Measurements from ENCODE around the gene EP400. TPM values are rescaled to one million over a fixed set of nuclear protein-coding genes. Genes with fewer than 3 reads are reported as not detected.

Gene EP400
- total and polyA plus RNA-seq, 9 of the 15 experiments (the other 6 are each of a cell fraction or from before 2014, with no cell fraction given) = 4.5 to 58.0 (median 7.0) TPM

DNA sequence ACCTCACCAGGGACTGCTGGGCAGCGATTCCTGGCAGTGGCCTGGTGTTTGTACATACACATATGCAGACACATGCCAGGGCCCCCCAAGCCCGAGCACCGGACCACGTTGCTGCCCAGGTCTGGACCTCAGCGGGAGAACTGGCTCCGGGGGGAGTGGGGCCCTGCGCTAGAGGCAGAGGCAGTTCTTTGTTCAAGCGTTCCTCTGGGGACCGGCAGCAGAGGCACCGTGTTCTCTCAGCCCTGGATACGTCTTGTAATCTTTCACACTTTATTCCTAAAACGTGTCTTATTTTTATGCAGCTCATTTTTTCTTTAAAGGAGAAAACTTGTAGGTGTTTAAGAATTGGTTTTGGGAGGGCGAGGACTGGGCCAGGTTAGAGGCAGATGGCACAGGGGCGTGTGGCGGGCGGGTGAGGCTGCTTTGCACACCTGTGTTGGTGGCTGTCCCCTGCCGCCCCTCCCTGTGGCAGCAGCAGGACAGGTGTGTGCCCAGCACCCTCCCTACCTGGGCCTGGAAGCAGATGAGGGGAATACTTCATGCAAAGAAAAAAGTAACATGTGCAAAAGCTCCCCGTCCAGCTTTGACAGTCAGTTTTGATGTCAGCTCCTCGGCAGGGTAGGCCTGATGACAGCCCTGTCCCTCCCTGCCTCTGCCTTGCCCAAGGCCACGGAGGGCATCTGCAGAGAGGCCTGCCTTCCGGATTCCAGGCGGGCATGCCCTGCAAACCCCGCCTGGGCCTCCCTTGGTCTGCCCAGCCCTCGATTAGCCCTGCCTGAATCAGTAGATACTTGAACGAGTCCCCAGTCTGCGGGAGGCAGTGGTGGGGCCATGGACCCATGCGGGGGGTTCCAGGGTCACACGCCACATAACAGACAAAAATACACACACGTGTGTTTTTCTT, 27.6 kb upstream of the EP400 start:
- Histone ChIP-seq H3K27me3 (ENCODE audit: control insufficient read depth in 2 of 2, insufficient read depth in 2 of 2, low read length in 2 of 2) (no peaks in the 10 kb centered on the region), H3K4me2 (ENCODE audit: insufficient read depth, low read length) (no peak overlapping the region), H3K9ac (ENCODE audit: insufficient read depth in 1 of 2, low read depth in 2 of 2, low read length in 2 of 2) (no peak overlapping the region), H3K9me1 (ENCODE audit: control insufficient read depth, insufficient read depth, low read length) (no peaks in the 10 kb centered on the region), H4K20me1 (replicated peaks; ENCODE audit: control insufficient read depth, insufficient read depth, low read length) (no peaks in the 10 kb centered on the region), H3K4me3 (no peak overlapping the region), H2AFZ (ENCODE audit: low read depth, low read length) (no peak overlapping the region), H3K9me3 (replicated peaks; ENCODE audit: control insufficient read depth, insufficient read depth, low read depth, low read length) (no peaks in the 10 kb centered on the region), H3K4me1 (replicated peaks in 1 of 2; ENCODE audit: control insufficient read depth in 2 of 2, insufficient read depth in 2 of 2, low read length in 2 of 2) (peaks cover 0 to 13% of the 10 kb centered on the region in 2 experiments; a peak in 2 of 5 replicates), H3K27ac (ENCODE audit: extremely low read depth, low read depth, low read length) (no peak overlapping the region), H3K36me3 (ENCODE audit: control insufficient read depth, insufficient read depth, low read length) (peaks cover 4% of the 10 kb centered on the region; the same call in 1 of the 3 replicates), H3K79me2 (ENCODE audit: control insufficient read depth, insufficient read depth, low read length) (no peaks in the 10 kb centered on the region)
- CTCF ChIA-PET (ENCODE audit: low intra/inter-chr PET ratio) = no interaction called here
- ATAC-seq = peak; percentile 10; the same call in 1 of the 3 replicates
- no peak for DNase-seq (ENCODE audit: extremely low read depth in 1 of 4, low spot score in 3 of 4)
- in situ Hi-C loops (cut with MboI) (no loop called here), intact Hi-C loops (cut with micrococcal nuclease) (no loop called here)
- no peak for FAIRE-seq
- BruUV-seq (replicated peaks) = TSS peak; percentile 58
- TF ChIP-seq POLR2AphosphoS2 (IDR thresholded peaks at IDR 0.05; ENCODE audit: low read length) = peak; percentile 31; the same call in 1 of the 2 replicates
- TF ChIP-seq CHCHD3 (CRISPR knock-in tag; IDR thresholded peaks at IDR 0.05) = no peak
- TF ChIP-seq POLR2G (IDR thresholded peaks at IDR 0.05; ENCODE audit: low read depth, low read length) = peak; percentile 31; the same call in 1 of the 2 replicates
- no peak for TF ChIP-seq MECOM (CRISPR knock-in tag; IDR thresholded peaks at IDR 0.05)
- 75% methylated on average over 24 of the region's 29 CpGs for WGBS (ENCODE audit: insufficient coverage, low coverage, missing lambda C conversion rate)
- POLR2A ChIA-PET = interaction anchor here (0.6 to 2.6 kb wide), 5 partner anchors 11 to 581 kb away, joined by 3 to 9 read pairs (median 5); no protein-coding TSS in a partner anchor

DNA sequence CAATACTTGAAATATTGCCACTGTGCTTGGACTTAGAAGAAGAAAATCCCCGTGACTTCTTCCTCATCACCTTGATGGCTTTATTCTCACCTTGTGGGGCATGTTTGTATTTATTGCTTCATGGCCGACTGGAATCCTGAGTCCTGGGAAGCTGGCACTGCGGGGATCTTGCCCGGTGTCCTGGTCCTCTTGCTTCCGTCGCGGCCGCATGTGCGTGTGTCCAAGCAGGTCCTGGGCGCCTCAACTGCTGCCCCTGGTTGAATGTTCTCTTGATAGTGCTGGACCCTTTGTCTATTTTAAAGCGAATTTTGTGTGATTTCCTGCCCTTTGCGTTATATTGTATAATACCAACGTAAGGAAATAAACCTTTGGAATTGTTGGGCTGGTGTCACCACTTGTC, 27.0 kb upstream of the EP400 start:
- Histone ChIP-seq H3K9ac (ENCODE audit: insufficient read depth in 1 of 2, low read depth in 2 of 2, low read length in 2 of 2) (no peak overlapping the region), H3K27ac (ENCODE audit: extremely low read depth, low read depth, low read length) (no peak overlapping the region), H3K36me3 (ENCODE audit: control insufficient read depth, insufficient read depth, low read length) (peaks cover 4% of the 10 kb centered on the region; the same call in 1 of the 3 replicates), H3K79me2 (ENCODE audit: control insufficient read depth, insufficient read depth, low read length) (no peaks in the 10 kb centered on the region), H3K9me3 (replicated peaks; ENCODE audit: control insufficient read depth, insufficient read depth, low read depth, low read length) (no peaks in the 10 kb centered on the region), H3K4me3 (no peak overlapping the region), H3K9me1 (ENCODE audit: control insufficient read depth, insufficient read depth, low read length) (no peaks in the 10 kb centered on the region), H3K4me1 (replicated peaks in 1 of 2; ENCODE audit: control insufficient read depth in 2 of 2, insufficient read depth in 2 of 2, low read length in 2 of 2) (peaks cover 2 to 18% of the 10 kb centered on the region in 2 experiments; a peak in 4 of 5 replicates), H3K4me2 (ENCODE audit: insufficient read depth, low read length) (no peak overlapping the region), H3K27me3 (ENCODE audit: control insufficient read depth in 2 of 2, insufficient read depth in 2 of 2, low read length in 2 of 2) (no peaks in the 10 kb centered on the region), H2AFZ (ENCODE audit: low read depth, low read length) (no peak overlapping the region), H4K20me1 (replicated peaks; ENCODE audit: control insufficient read depth, insufficient read depth, low read length) (no peaks in the 10 kb centered on the region)
- intact Hi-C loops (cut with micrococcal nuclease) = no loop called here
- 82% methylated on average over 13 of the region's 13 CpGs for WGBS (ENCODE audit: insufficient coverage, low coverage, missing lambda C conversion rate)
- no peak for DNase-seq (ENCODE audit: extremely low read depth in 1 of 4, low spot score in 3 of 4)
- in situ Hi-C loops (cut with MboI) = no loop called here
- CTCF ChIA-PET (ENCODE audit: low intra/inter-chr PET ratio) = no interaction called here
- no peak for TF ChIP-seq PHTF2 (CRISPR knock-in tag; IDR thresholded peaks at IDR 0.05)
- TF ChIP-seq POLR2G (IDR thresholded peaks at IDR 0.05; ENCODE audit: low read depth, low read length) = peak; percentile 22; the same call in 1 of the 2 replicates
- BruUV-seq (replicated peaks) = no TSS peak
- ATAC-seq = no peak
- POLR2A ChIA-PET = interaction anchor here (2.1 to 2.6 kb wide), 2 partner anchors 11 to 13 kb away, joined by 5 to 9 read pairs; no protein-coding TSS in a partner anchor
- FAIRE-seq = no peak
